GM23338 (cell line): ENCODE results near the gene PYGO2. TPM values are rescaled to one million over a fixed set of nuclear protein-coding genes. Genes with fewer than 3 reads are reported as not detected.

Source experiments
- ATAC-seq: fragments of 200-7000 bp; cut with Tn5 transposase; 3 replicates; pipeline ENCODE4 v1.9.1; 2020
- DNase-seq: peaks from one replicate; pipeline ENCODE4 v3.0.0-alpha.2; 2015; ENCODE audit warnings: low spot score
- H2AFZ ChIP-seq: fragments of 200-600 bp; sonication (generic); 2 replicates; pipeline ENCODE4 v1.8.0; 2016; ENCODE audit warnings: antibody characterized with exemption, mild to moderate bottlenecking, moderate library complexity
- H3F3A ChIP-seq: fragments of 200-600 bp; sonication (generic); replicated peaks from 2 replicates; pipeline ENCODE4 v1.8.0; 2017; ENCODE audit warnings: antibody characterized with exemption, mixed run types, low read depth
- H3K27ac ChIP-seq: fragments of 200-600 bp; sonication (generic); 2 replicates; pipeline ENCODE4 v1.6.1; 2016; ENCODE audit warnings: low read depth
- H3K27me3 ChIP-seq: fragments of 200-600 bp; sonication (generic); 2 replicates; pipeline ENCODE4 v1.8.0; 2016; ENCODE audit warnings: mild to moderate bottlenecking, mixed run types, moderate library complexity; ENCODE audit not compliant: insufficient read depth
- H3K36me3 ChIP-seq: fragments of 200-600 bp; sonication (generic); 2 replicates; pipeline ENCODE4 v1.8.0; 2016; ENCODE audit warnings: mild to moderate bottlenecking; ENCODE audit not compliant: insufficient read depth
- H3K4me1 ChIP-seq: fragments of 200-600 bp; sonication (generic); 2 replicates; pipeline ENCODE4 v1.8.0; 2016; ENCODE audit warnings: mild to moderate bottlenecking, moderate library complexity; ENCODE audit not compliant: insufficient read depth
- H3K4me2 ChIP-seq: fragments of 200-600 bp; sonication (generic); 2 replicates; pipeline ENCODE4 v1.7.1; 2017; ENCODE audit warnings: mixed run types
- H3K4me3 ChIP-seq: fragments of 200-600 bp; sonication (generic); 2 replicates; pipeline ENCODE4 v1.6.1; 2016; ENCODE audit warnings: mixed run types
- H3K79me2 ChIP-seq: fragments of 200-600 bp; sonication (generic); replicated peaks from 2 replicates; pipeline ENCODE4 v1.8.0; 2017; ENCODE audit warnings: mild to moderate bottlenecking; ENCODE audit not compliant: insufficient read depth
- H3K9me2 ChIP-seq: fragments of 200-600 bp; sonication (generic); 2 replicates; pipeline ENCODE4 v1.8.0; 2017; ENCODE audit not compliant: insufficient read depth
- H4K20me1 ChIP-seq: fragments of 200-600 bp; sonication (generic); replicated peaks from 2 replicates; pipeline ENCODE4 v1.8.0; 2017; ENCODE audit warnings: mild to moderate bottlenecking; ENCODE audit not compliant: insufficient read depth
- H3K27ac Mint-ChIP-seq: 2 replicates; pipeline ENCODE4 v1.8.0; 2020; ENCODE audit warnings: inconsistent platforms, mild to moderate bottlenecking, moderate library complexity, mixed read lengths
- H3K27me3 Mint-ChIP-seq: 3 replicates; pipeline ENCODE4 v1.8.0; 2022; ENCODE audit warnings: low read depth, mild to moderate bottlenecking, moderate library complexity, mixed read lengths, inconsistent platforms; ENCODE audit not compliant: insufficient read depth, poor library complexity
- H3K36me3 Mint-ChIP-seq: 3 replicates; pipeline ENCODE4 v1.8.0; 2021; ENCODE audit warnings: low read depth, mild to moderate bottlenecking, inconsistent platforms, moderate library complexity, mixed read lengths
- H3K4me1 Mint-ChIP-seq: 3 replicates; pipeline ENCODE4 v1.8.0; 2020; ENCODE audit warnings: mild to moderate bottlenecking, inconsistent platforms, mixed read lengths
- H3K4me3 Mint-ChIP-seq: 3 replicates; pipeline ENCODE4 v1.8.0; 2021; ENCODE audit warnings: moderate library complexity, mild to moderate bottlenecking, inconsistent platforms, mixed read lengths
- H3K9me3 Mint-ChIP-seq: 3 replicates; pipeline ENCODE4 v1.8.0; 2020; ENCODE audit warnings: moderate library complexity, mild to moderate bottlenecking, inconsistent platforms, mixed read lengths
- CREB1 ChIP-seq: fragments of 250-450 bp; sonication (Bioruptor Pico); IDR thresholded peaks from 2 replicates; pipeline ENCODE4 v1.5.0; 2020; ENCODE audit warnings: low read depth, mild to moderate bottlenecking, moderate library complexity
- CTCF ChIP-seq, 2 experiments: fragments of 200-600 bp in 1 of 2; sonication (generic) in 1 of 2; conservative IDR thresholded peaks; 2 replicates each; pipeline versions ENCODE4 v1.5.1 to v1.6.1; 2016 to 2017; ENCODE audit warnings: antibody characterized with exemption in 2 of 2, low read depth in 2 of 2, mild to moderate bottlenecking in 2 of 2, moderate library complexity in 1 of 2
- ETS1 ChIP-seq: IDR thresholded peaks from 2 replicates; pipeline ENCODE4 v1.6.1; 2016; ENCODE audit warnings: antibody characterized with exemption
- EZH2 ChIP-seq: fragments of 200-600 bp; sonication (generic); IDR thresholded peaks from one replicate; pipeline ENCODE4 v1.8.0; 2017; ENCODE audit warnings: antibody characterized with exemption, mild to moderate bottlenecking, low read depth; ENCODE audit not compliant: unreplicated experiment
- EZH2phosphoT487 ChIP-seq: fragments of 200-600 bp; sonication (generic); IDR thresholded peaks from one replicate; pipeline ENCODE4 v1.8.1; 2018; ENCODE audit warnings: antibody characterized with exemption; ENCODE audit not compliant: unreplicated experiment
- JUNB ChIP-seq: IDR thresholded peaks from one replicate; pipeline ENCODE4 v1.6.1; 2016; ENCODE audit warnings: antibody characterized with exemption; ENCODE audit not compliant: unreplicated experiment
- NANOG ChIP-seq: IDR thresholded peaks from 2 replicates; pipeline ENCODE4 v1.6.1; 2016; ENCODE audit warnings: antibody characterized with exemption, borderline replicate concordance
- POLR2AphosphoS5 ChIP-seq: IDR thresholded peaks from 2 replicates; pipeline ENCODE4 v1.6.1; 2016; ENCODE audit warnings: antibody characterized with exemption, low read depth
- REST ChIP-seq: IDR thresholded peaks from one replicate; pipeline ENCODE4 v1.6.1; 2018; ENCODE audit warnings: antibody characterized with exemption; ENCODE audit not compliant: unreplicated experiment
- STAT1 ChIP-seq: IDR thresholded peaks from one replicate; pipeline ENCODE4 v1.6.1; 2016; ENCODE audit warnings: antibody characterized with exemption; ENCODE audit not compliant: unreplicated experiment
- ZNF114 ChIP-seq: fragments of 250-450 bp; sonication (Bioruptor Pico); IDR thresholded peaks from 2 replicates; pipeline ENCODE4 v1.5.0; 2020; ENCODE audit warnings: mild to moderate bottlenecking, moderate library complexity
- ZNF331 ChIP-seq: fragments of 250-450 bp; sonication (Bioruptor Pico); IDR thresholded peaks from 2 replicates; pipeline ENCODE4 v1.5.0; 2020; ENCODE audit warnings: low read depth, mild to moderate bottlenecking, moderate library complexity
- ZNF462 ChIP-seq: fragments of 250-450 bp; sonication (Bioruptor Pico); IDR thresholded peaks from 2 replicates; pipeline ENCODE4 v1.5.0; 2020; ENCODE audit warnings: mild to moderate bottlenecking, moderate library complexity
- polyA plus RNA-seq: library from polyadenylated mRNA; unstranded; fragments of >200 nt; fragmentation: Nextera tagmentation; extraction: Ambion mirVana; gene quantifications from 2 replicates; pipeline ENCODE4 v1.2.1, GENCODE V29; 2016
- total RNA-seq: library from RNA; depleted of rRNA; stranded (reverse); fragments of >200 nt; shearing (Covaris generic); gene quantifications from 2 replicates; pipeline ENCODE4 v1.2.3, GENCODE V29; 2014

PYGO2 gene
- total and polyA plus RNA-seq, 2 experiments from 2014 or later = 11.0 to 29.0 TPM

DNA sequence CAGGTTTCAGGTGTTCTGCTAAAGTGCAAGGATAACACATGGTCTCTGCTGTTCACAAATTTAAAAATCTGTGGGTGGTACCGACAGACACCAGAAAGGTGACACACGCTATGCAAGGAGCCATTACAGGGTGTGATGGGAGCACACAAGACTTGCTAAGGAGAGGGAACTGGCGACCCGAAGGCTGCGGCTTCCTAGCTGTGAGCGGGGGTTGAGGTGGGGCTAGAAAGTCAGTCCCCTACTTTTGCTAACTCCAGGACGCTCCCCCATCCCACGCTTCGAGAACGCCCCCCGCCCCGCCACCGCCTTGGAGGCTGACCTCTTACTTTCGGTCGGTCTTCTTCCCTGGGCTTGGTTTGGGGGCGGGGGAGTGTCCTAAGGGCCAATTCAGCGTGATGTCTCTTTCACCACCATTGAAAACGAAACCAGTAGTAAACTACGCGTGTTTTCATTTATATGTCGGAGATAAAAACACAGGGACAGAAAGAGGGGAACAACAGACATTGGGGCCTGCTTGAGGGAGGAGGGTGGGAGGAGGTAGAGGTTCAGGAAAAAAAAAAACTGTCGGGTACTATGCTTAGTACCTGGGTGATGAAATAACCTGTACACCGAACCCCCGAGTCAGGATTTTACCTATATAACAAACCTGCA is 14.0 kb upstream of the PYGO2 start:
- no peak overlapping the region for H2AFZ ChIP-seq

More for the DNA sequence above, 14.0 kb upstream of the PYGO2 start:
- no peak for ATAC-seq
- Histone ChIP-seq H3F3A (peaks cover 22% of the 10 kb centered on the region), H3K36me3 (peaks cover 22% of the 10 kb centered on the region; the same call in 1 of the 2 replicates), H4K20me1 (peaks cover 27% of the 10 kb centered on the region), H3K4me2 (peak overlapping the region; percentile 84), H3K27me3 (no peaks in the 10 kb centered on the region), H3K79me2 (peaks cover 58% of the 10 kb centered on the region), H3K4me3 (peak overlapping the region; percentile 82), H3K9me2 (no peaks in the 10 kb centered on the region), H3K4me1 (peaks cover 24% of the 10 kb centered on the region), H3K27ac (peak overlapping the region; percentile 93)
- Mint-ChIP-seq H3K27me3 (peaks cover 8% of the 10 kb centered on the region), H3K27ac (no peak overlapping the region), H3K4me3 (no peak overlapping the region), H3K36me3 (peaks cover 45% of the 10 kb centered on the region), H3K9me3 (peaks cover 3% of the 10 kb centered on the region; the same call in 1 of the 3 replicates), H3K4me1 (peaks cover 16% of the 10 kb centered on the region)
- peak; percentile 61 for DNase-seq
- TF ChIP-seq CTCF (conservative IDR thresholded peaks at IDR 0.05; ENCODE audit: low read depth in 2 of 2) = no peak
- no peak for TF ChIP-seq EZH2
- no peak for TF ChIP-seq CREB1 (CRISPR knock-in tag)
- TF ChIP-seq JUNB = no peak
- TF ChIP-seq ZNF462 (CRISPR knock-in tag) = no peak
- TF ChIP-seq ETS1 = no peak
- no peak for TF ChIP-seq POLR2AphosphoS5
- TF ChIP-seq REST = no peak
- no peak for TF ChIP-seq NANOG
- TF ChIP-seq ZNF331 (CRISPR knock-in tag) = no peak
- no peak for TF ChIP-seq ZNF114 (CRISPR knock-in tag)
- TF ChIP-seq EZH2phosphoT487 = no peak
- TF ChIP-seq STAT1 = no peak
